Mammary epithelial cell (primary cell): ENCODE measurements around the gene XYLT1.

Experiments used
- EZH2 ChIP-seq: IDR thresholded peaks from 2 replicates; pipeline ENCODE4 v1.6.1; 2012; ENCODE audit warnings: low read length, inconsistent platforms, borderline replicate concordance
- TF ChIP-seq, protein P1 (sequence below), 2 donors: IDR thresholded peaks in 1 of 2; conservative IDR thresholded peaks in 1 of 2; 2 replicates each; pipeline ENCODE4 v1.5.1; 2011 to 2012; ENCODE audit warnings: inconsistent platforms in 2 of 2, low read length in 2 of 2, mild to moderate bottlenecking in 2 of 2, control low read depth in 1 of 2, low read depth in 1 of 2; ENCODE audit not compliant: insufficient read depth in 1 of 2; ENCODE audit errors: extremely low read depth in 1 of 2

- TF ChIP-seq, protein P1, sequence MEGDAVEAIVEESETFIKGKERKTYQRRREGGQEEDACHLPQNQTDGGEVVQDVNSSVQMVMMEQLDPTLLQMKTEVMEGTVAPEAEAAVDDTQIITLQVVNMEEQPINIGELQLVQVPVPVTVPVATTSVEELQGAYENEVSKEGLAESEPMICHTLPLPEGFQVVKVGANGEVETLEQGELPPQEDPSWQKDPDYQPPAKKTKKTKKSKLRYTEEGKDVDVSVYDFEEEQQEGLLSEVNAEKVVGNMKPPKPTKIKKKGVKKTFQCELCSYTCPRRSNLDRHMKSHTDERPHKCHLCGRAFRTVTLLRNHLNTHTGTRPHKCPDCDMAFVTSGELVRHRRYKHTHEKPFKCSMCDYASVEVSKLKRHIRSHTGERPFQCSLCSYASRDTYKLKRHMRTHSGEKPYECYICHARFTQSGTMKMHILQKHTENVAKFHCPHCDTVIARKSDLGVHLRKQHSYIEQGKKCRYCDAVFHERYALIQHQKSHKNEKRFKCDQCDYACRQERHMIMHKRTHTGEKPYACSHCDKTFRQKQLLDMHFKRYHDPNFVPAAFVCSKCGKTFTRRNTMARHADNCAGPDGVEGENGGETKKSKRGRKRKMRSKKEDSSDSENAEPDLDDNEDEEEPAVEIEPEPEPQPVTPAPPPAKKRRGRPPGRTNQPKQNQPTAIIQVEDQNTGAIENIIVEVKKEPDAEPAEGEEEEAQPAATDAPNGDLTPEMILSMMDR (conservative IDR thresholded peaks at IDR 0.05 in 1 of 2, IDR thresholded peaks at IDR 0.05 in 1 of 2; ENCODE audit: extremely low read depth in 1 of 2, insufficient read depth in 1 of 2, low read depth in 1 of 2, low read length in 2 of 2) = no peak
- no peak for TF ChIP-seq EZH2
Measured at GRCh38 chr16:17501321-17501720, 30.6 kb upstream of the XYLT1 start.
